Transverse colon (tissue), 4 donors: ENCODE data around the gene PJVK. TPM values are rescaled to one million over a fixed set of nuclear protein-coding genes. Genes with fewer than 3 reads are reported as not detected.

ENCODE experiments used
- DNase-seq: peaks from one replicate; pipeline ENCODE4 v3.0.0-alpha.2; 2019
- H3K27ac ChIP-seq, 4 donors: fragments of 200-600 bp; sonication (generic); 2 replicates each; pipeline ENCODE4 v1.5.1; 2016 to 2018; ENCODE audit warnings: inconsistent platforms in 4 of 4
- H3K27me3 ChIP-seq: fragments of 200-600 bp; sonication (generic); 2 replicates; pipeline ENCODE4 v1.5.1; 2017; ENCODE audit warnings: inconsistent platforms
- H3K36me3 ChIP-seq, 4 donors: fragments of 200-600 bp; sonication (generic); 2 replicates each; pipeline ENCODE4 v1.5.1; 2017 to 2019; ENCODE audit warnings: inconsistent platforms in 4 of 4
- H3K4me1 ChIP-seq, 4 donors: fragments of 200-600 bp; sonication (generic); 2 replicates each; pipeline ENCODE4 v1.5.1; 2017 to 2020; ENCODE audit warnings: inconsistent platforms in 4 of 4
- H3K4me3 ChIP-seq, 4 donors: fragments of 200-600 bp; sonication (generic); 1 replicate in 1 of 4; 2 replicates in 3 of 4; pipeline versions ENCODE4 v1.5.1 to v1.6.1; 2017 to 2019; ENCODE audit warnings: inconsistent platforms in 4 of 4
- H3K9me3 ChIP-seq, 2 donors: fragments of 200-600 bp; sonication (generic); 2 replicates each; pipeline ENCODE4 v1.5.1; 2017 to 2019; ENCODE audit warnings: inconsistent platforms in 2 of 2
- EP300 ChIP-seq: sonication (generic); formaldehyde crosslinking; IDR thresholded peaks from one replicate; pipeline ENCODE4 v1.6.1; 2017; ENCODE audit warnings: antibody characterized with exemption, low read depth
- POLR2A ChIP-seq: fragments of 450-650 bp; IDR thresholded peaks from one replicate; pipeline ENCODE4 v1.6.1; 2016; ENCODE audit warnings: antibody characterized with exemption, mild to moderate bottlenecking, moderate library complexity
- POLR2AphosphoS5 ChIP-seq, 3 donors: sonication (generic); formaldehyde crosslinking; IDR thresholded peaks; one replicate each; pipeline ENCODE4 v1.6.1; 2016; ENCODE audit warnings: antibody characterized with exemption in 3 of 3
- WGBS, 2 donors: methylation state at CpG; one replicate each; pipeline ENCODE4 v1.1.5; 2018; ENCODE audit warnings: low coverage in 1 of 2; 5-methylcytosine and 5-hydroxymethylcytosine counted together
- in situ Hi-C, 4 donors: fragments of 200-750 bp; cut with MboI; loops; one replicate each; pipeline versions ENCODE4 v1.15.0 to v1.15.1; 2017; ENCODE audit warnings: low sequenced_read_pairs in 3 of 4, low pct_ligation_motif_present in 1 of 4, low pct_unique_long_range_greater_than_20kb in 1 of 4
- intact Hi-C: fragments of 100-400 bp; cut with DNase I; formaldehyde crosslinking; loops from one replicate; pipeline ENCODE4 v1.15.1; 2023; ENCODE audit warnings: low total_unique reads
- total RNA-seq, 4 donors: library from RNA; depleted of rRNA; stranded (reverse); fragments of >200 nt; gene quantifications; one replicate each; pipeline ENCODE4 v1.1.0, GENCODE V29; 2016
- TF ChIP-seq, protein P1 (sequence below), 5 experiments: fragments of 200-600 bp in 3 of 5; fragments of 450-650 bp in 2 of 5; sonication (generic) in 3 of 5; IDR thresholded peaks; 1 replicate in 2 of 5; 2 replicates in 3 of 5; pipeline ENCODE4 v1.5.1; 2016 to 2017; ENCODE audit warnings: antibody characterized with exemption in 5 of 5, inconsistent platforms in 3 of 5, mild to moderate bottlenecking in 2 of 5, moderate library complexity in 1 of 5

The PJVK gene
- total RNA-seq, 4 donors from 2014 or later, result 1.6 to 3.2 TPM; not detected in 2

DNA sequence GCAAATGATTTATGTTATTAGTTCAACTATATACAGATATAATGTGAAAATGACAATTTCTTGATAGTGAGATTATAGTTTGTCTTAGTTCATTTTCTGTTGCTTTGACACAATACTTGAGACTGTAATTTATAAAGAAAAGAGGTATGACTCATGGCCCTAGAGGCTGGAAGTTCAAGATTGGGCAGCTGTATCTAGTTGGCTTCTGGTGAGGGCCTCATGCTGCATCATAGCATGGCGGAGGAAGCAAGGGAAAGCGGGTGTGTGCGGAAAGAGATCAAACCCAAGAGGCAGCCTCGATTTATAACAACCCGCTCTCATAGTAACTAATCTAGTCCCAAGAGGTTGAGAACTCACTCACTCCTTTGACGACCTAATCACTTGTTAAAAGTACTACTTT lies 40.4 kb downstream of the PJVK start:
- Histone ChIP-seq H3K9me3 (no peaks in the 10 kb centered on the region), H3K27me3 (no peaks in the 10 kb centered on the region), H3K4me3 (no peak overlapping the region), H3K27ac (no peak overlapping the region), H3K4me1 (peaks cover 0 to 13% (median 6%) of the 10 kb centered on the region in 4 donors), H3K36me3 (peaks cover 0 to 54% (median 20%) of the 10 kb centered on the region in 4 donors)
- 90% methylated on average over 6 of the region's 6 CpGs for WGBS, 2 donors
- in situ Hi-C loops, result no loop called here
- DNase-seq, result no peak
- TF ChIP-seq EP300, result no peak
- TF ChIP-seq, protein P1, sequence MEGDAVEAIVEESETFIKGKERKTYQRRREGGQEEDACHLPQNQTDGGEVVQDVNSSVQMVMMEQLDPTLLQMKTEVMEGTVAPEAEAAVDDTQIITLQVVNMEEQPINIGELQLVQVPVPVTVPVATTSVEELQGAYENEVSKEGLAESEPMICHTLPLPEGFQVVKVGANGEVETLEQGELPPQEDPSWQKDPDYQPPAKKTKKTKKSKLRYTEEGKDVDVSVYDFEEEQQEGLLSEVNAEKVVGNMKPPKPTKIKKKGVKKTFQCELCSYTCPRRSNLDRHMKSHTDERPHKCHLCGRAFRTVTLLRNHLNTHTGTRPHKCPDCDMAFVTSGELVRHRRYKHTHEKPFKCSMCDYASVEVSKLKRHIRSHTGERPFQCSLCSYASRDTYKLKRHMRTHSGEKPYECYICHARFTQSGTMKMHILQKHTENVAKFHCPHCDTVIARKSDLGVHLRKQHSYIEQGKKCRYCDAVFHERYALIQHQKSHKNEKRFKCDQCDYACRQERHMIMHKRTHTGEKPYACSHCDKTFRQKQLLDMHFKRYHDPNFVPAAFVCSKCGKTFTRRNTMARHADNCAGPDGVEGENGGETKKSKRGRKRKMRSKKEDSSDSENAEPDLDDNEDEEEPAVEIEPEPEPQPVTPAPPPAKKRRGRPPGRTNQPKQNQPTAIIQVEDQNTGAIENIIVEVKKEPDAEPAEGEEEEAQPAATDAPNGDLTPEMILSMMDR (IDR thresholded peaks at IDR 0.05), result no peak
- no peak for TF ChIP-seq POLR2AphosphoS5 (IDR thresholded peaks at IDR 0.05)
- TF ChIP-seq POLR2A, result no peak
- intact Hi-C loops, result no loop called here

GRCh38 chr2:178496049-178496448 lies 44.9 kb downstream of the PJVK start:
- Histone ChIP-seq H3K4me3 (no peak overlapping the region), H3K27ac (peak overlapping the region; percentile 46 to 58 (median 52)), H3K27me3 (no peaks in the 10 kb centered on the region), H3K4me1 (peaks cover 0 to 15% (median 6%) of the 10 kb centered on the region in 4 donors), H3K9me3 (no peaks in the 10 kb centered on the region), H3K36me3 (peaks cover 0 to 65% (median 27%) of the 10 kb centered on the region in 4 donors)
- WGBS, 2 donors, result 50 to 66% methylated on average over 3 to 4 of the region's 4 CpGs
- no peak for DNase-seq
- intact Hi-C loops, result no loop called here
- TF ChIP-seq, protein P1 (IDR thresholded peaks at IDR 0.05), result no peak
- TF ChIP-seq EP300, result no peak
- TF ChIP-seq POLR2AphosphoS5 (IDR thresholded peaks at IDR 0.05), result no peak
- no peak for TF ChIP-seq POLR2A
- in situ Hi-C loops, result no loop called here

DNA sequence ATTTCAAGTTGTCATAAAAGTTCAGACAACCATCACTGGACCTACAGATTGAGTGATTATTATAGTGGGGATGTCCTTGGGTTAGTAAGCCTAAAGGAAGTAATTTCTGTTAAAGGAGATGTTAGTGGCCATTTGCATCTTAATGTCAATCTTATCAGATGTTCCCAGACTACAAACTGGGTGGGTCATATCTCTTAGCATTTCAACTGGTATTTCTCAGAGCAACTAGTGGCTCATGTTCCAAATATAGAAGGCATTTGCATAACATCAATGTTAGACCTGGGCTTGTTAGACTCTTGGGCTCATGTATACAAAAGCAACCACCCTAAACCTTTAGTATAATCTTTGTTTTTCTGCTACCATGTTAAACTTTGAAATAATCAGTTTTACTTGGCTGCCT lies 47.0 kb downstream of the PJVK start:
- in situ Hi-C loops (no loop called here), intact Hi-C loops (no loop called here)
- H3K4me1 ChIP-seq, result peaks cover 0 to 15% (median 6%) of the 10 kb centered on the region in 4 donors
- no peaks in the 10 kb centered on the region for H3K27me3 ChIP-seq
- TF ChIP-seq POLR2A, result no peak
- TF ChIP-seq EP300, result no peak
- no peak for TF ChIP-seq POLR2AphosphoS5 (IDR thresholded peaks at IDR 0.05)
- TF ChIP-seq, protein P1 (IDR thresholded peaks at IDR 0.05), result no peak
- H3K9me3 ChIP-seq, result no peaks in the 10 kb centered on the region
- H3K27ac ChIP-seq, result no peak overlapping the region
- no peak overlapping the region for H3K4me3 ChIP-seq
- peaks cover 0 to 68% (median 27%) of the 10 kb centered on the region in 4 donors for H3K36me3 ChIP-seq
- DNase-seq, result no peak

GRCh38 chr2:178499640-178500039 lies 48.5 kb downstream of the PJVK start:
- peaks cover 0 to 15% (median 6%) of the 10 kb centered on the region in 4 donors for H3K4me1 ChIP-seq
- TF ChIP-seq POLR2AphosphoS5 (IDR thresholded peaks at IDR 0.05), result no peak
- TF ChIP-seq, protein P1 (IDR thresholded peaks at IDR 0.05), result no peak
- no peak for TF ChIP-seq EP300
- no peak for TF ChIP-seq POLR2A
- no peak overlapping the region for H3K27ac ChIP-seq
- DNase-seq, result no peak
- no peaks in the 10 kb centered on the region for H3K27me3 ChIP-seq
- in situ Hi-C loops (no loop called here), intact Hi-C loops (no loop called here)
- peaks cover 0 to 69% (median 25%) of the 10 kb centered on the region in 4 donors for H3K36me3 ChIP-seq
- no peak overlapping the region for H3K4me3 ChIP-seq
- WGBS, 2 donors, result 87 to 98% methylated on average over 3 of the region's 3 CpGs
- H3K9me3 ChIP-seq, result no peaks in the 10 kb centered on the region
